ENCODE data around the gene CYBA.

DNA sequence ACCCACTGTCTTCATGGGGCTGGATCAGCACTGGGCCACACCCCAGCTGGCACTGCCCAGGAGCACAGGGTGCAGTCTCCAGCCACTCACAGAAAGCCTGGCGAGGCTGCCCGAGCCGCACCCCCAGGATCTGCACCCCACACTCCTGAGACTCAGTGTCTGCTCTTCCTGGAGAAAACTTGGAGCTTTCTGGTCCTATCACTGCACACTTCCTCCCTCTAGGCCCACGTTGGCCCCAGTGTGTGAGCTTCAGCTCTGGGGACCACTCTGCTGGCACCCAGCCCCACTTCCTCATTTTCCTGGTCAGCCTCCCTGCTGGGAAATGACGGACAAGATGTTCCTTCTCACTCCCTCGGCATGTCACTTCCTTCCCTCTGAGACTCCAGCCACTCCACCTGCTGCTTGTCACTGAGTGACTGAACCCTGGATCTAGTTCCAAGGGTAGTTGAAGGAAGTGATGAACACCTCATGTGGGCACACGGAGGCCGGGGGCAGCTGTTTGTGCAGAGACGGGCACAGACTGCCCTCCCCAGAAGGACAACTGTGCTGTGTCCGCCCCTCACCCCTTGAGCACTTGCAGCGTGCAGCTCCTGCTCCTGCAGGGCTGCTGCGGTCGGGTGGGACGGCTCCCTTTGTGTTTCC lies 51.6 kb downstream of the CYBA start:
- TF ChIP-seq, protein P1, sequence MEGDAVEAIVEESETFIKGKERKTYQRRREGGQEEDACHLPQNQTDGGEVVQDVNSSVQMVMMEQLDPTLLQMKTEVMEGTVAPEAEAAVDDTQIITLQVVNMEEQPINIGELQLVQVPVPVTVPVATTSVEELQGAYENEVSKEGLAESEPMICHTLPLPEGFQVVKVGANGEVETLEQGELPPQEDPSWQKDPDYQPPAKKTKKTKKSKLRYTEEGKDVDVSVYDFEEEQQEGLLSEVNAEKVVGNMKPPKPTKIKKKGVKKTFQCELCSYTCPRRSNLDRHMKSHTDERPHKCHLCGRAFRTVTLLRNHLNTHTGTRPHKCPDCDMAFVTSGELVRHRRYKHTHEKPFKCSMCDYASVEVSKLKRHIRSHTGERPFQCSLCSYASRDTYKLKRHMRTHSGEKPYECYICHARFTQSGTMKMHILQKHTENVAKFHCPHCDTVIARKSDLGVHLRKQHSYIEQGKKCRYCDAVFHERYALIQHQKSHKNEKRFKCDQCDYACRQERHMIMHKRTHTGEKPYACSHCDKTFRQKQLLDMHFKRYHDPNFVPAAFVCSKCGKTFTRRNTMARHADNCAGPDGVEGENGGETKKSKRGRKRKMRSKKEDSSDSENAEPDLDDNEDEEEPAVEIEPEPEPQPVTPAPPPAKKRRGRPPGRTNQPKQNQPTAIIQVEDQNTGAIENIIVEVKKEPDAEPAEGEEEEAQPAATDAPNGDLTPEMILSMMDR (IDR thresholded peaks at IDR 0.05; ENCODE audit: low read length) = no peak
- TF ChIP-seq EZH2 (optimal IDR thresholded peaks at IDR 0.05; ENCODE audit: low read depth, low read length) = no peak

Measured in MM.1S (cell line).